ENCODE measurements around the gene TEX19.
"Not testable (repeated sequence)": the region's sequence is repeated elsewhere in the genome, so short reads cannot be mapped to it uniquely, and the experiment has no call there.

Gene TEX19

DNA sequence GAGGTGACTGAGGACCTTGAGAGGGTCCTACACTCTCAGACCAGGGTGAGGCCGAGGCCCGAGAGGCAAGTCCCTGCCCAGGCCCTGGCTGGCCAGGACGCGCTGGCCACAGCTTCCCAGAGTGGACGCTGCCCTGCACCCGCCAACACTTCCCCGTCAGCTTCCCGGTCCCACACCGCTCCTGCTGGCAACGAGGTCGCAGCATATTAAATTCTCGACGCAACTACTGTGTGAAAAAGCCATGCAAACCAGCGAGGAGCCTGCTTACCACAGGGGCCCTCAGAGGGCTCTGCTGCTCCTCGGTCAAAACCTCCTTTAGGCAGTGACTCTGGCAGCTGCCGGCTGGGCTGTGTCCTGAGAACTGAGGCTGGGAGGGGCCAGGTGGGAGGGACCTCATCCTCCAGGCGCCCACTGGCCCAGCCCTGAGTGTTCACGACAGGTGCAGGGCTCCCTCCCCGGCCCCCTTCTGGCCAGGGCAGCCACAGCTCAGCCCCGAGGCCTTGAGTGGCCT, 2.1 kb upstream of the TEX19 start:
- DNase-seq (ENCODE audit: low read depth), result no peak

- DNase-seq (ENCODE audit: low read depth), result no peak
These were observed 1.7 kb upstream of the TEX19 start for GRCh38 chr17:82357394-82357793.

- not testable (repeated sequence) for DNase-seq (ENCODE audit: low read depth)
These were observed 516 bp downstream of the TEX19 start for GRCh38 chr17:82359451-82360074.

- DNase-seq (ENCODE audit: low read depth), result no peak
These were observed 3.0 kb downstream of the TEX19 start for GRCh38 chr17:82361885-82362633.

GRCh38 chr17:82365606-82366295, 6.7 kb downstream of the TEX19 start:
- DNase-seq (ENCODE audit: low read depth), result no peak

DNA sequence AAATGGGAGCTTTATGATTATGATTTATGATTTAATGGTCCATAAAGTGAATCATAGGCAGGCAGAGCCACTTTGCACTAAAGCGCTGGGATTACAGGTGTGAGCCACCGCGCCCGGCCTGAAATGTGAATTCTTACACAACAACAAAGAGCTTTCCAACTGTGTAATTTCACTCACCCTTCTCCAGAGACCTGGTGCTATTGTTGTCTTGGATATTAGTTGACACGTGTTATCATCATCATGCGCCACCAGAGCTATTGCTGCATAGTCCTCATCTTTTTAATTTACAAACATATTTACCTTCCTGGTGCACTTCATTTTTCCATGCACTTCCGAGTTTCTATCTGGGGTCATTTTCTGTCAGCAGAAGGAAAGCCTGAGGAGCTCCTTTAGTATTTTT, 7.7 kb downstream of the TEX19 start:
- no peak for DNase-seq (ENCODE audit: low read depth)

GRCh38 chr17:82367724-82368524, 8.9 kb downstream of the TEX19 start:
- no peak for DNase-seq (ENCODE audit: low read depth)

- DNase-seq (ENCODE audit: low read depth), result no peak
These were observed 10.2 kb downstream of the TEX19 start for GRCh38 chr17:82369211-82369610.

- DNase-seq (ENCODE audit: low read depth), result peak; percentile 11
These were observed 11.7 kb downstream of the TEX19 start for GRCh38 chr17:82370471-82371332.

GRCh38 chr17:82371333-82372248, 12.5 kb downstream of the TEX19 start, which contains the start of gene UTS2R:
TSS of gene UTS2R (plus strand) at chr17:82371765. CDS start at chr17:82374325, 2,560 bp downstream.
- no peak for DNase-seq (ENCODE audit: low read depth)

DNA sequence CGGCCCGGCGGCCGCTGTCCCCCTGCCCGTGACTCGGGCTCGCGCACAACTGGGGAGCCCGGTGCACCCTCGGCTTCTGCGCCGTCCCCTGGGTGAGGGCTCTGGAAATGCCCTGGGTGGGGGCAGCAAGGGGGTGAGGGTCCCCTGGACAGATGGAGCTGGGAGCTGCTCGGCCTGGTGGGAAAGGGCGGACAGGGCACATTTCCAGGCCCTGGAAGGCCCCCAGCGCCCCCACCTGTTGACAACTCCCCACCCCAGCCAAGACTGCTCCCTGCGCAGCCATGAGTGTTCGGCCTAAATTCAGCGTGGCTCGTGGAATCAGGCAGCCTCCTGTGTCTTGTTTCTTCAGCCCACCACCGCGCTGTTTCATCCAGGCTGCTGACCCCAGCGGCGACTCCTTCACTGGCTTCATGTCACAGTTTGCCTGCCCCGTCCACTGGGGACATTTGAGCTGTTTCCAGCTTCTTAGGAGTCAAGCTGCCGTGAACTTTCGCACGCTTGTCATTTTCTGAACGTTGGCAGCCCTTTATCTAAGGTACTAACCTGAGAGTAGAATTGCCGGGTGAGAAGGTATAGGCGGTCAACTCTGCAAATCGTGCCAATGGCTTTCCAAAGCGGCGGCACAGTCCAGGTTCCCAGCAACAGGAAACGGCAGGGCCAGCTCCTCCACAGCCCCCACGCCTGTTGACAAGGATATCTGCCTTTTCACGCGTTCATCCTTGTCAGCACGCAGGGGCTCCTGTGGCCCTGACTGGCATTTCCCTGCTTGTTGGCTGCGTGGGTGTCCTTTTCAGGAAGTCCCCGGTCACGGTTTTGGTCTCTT, 13.4 kb downstream of the TEX19 start:
- DNase-seq (ENCODE audit: low read depth), result no peak

- DNase-seq (ENCODE audit: low read depth), result not testable (repeated sequence)
These were observed 14.0 kb downstream of the TEX19 start for GRCh38 chr17:82373072-82373452.

DNA sequence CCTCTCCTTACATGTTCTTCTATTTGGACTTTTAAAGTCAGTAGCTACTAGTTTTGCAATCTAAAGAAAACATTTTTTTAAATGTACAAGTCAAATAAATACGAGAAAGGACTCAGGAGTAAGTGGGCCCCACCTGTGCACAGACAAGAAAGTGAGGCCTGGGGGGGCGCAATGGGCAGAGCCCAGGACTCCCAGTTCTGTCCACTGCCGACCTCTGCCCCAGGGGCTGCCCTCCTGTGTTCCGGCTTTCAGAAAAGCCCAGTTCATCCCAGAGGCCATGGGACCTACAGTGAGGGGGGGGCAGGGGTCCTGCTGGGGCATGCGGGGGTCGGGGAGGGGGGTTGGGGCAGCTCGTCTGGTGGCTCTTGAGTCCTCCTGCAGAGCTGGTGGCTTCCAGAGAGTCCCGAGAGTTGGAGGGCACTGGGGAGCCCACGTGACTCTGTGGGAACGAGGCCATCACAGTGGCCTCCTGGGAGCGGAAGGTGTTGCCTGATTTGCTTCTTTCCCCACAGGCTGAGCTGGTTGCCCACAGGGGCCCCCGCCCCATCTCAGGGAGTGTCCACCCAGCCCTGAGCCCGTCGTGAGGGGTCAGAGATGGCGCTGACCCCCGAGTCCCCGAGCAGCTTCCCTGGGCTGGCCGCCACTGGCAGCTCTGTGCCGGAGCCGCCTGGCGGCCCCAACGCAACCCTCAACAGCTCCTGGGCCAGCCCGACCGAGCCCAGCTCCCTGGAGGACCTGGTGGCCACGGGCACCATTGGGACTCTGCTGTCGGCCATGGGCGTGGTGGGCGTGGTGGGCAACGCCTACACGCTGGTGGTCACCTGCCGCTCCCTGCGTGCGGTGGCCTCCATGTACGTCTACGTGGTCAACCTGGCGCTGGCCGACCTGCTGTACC, 14.9 kb downstream of the TEX19 start:
- no peak for DNase-seq (ENCODE audit: low read depth)

- DNase-seq (ENCODE audit: low read depth), result no peak
These were observed 15.7 kb downstream of the TEX19 start for GRCh38 chr17:82374626-82375331.

DNA sequence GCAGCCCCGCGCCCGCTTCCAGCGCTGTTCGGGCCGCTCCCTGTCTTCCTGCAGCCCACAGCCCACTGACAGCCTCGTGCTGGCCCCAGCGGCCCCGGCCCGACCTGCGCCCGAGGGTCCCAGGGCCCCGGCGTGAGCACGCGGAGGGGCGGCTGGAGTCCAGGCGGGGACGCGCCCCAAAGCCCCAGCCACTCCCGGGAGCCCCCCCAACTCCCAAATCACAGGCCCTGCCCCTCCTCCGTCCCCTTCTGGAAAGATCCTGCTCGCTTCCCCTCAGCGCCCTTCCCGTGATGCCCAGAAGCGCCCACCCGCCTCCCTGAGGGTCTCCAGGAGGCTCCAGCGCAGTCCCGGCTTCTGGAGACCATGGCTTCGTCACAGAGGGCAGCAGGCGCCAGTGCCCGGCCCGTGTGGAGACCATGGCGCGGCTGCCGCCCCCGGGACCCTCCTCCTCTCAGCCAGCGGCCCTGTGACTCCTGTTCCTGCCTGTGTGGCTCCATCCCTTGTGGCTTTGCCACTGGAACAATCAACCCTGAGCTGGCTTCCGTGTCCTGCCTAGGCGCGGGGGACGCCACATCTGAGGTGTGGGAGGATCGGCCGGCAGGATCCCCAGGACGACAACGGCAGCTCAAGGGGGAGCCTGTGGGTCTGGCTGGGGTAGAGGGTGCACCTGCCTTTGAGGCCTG, 16.5 kb downstream of the TEX19 start:
- no peak for DNase-seq (ENCODE audit: low read depth)

DNA sequence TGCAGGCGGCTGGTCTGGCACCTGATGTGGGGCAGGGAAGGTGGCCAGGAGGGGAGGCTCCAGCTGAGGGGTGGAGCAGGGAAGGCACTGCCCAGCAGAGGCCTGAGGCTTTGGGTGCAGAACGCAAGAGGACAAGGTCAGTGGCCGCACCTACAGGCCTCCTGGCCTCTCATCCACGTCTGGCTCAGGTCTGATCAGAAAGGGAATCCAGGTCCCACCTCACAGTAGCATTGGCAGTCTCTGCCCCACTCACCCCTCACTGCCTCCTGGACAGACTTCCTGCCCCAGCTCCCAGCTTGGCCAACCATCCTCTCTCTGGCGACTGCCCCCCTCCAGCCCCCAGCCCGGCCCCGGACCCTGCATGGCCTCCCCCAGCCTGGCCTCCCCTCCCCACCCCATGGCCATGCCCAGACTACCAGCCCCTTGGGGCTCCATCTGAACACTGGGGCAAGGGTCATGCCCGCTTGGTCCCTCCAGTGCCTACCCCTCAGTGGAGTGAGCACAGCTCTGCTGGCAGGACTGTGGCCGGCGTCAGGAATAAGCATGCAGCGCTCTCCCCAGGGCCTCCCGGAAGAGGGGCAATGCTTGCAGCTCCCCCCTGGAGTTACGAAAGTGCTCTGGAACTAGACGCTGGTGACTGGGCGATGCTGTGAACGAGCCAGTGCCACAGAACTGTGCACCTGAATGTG, 17.1 kb downstream of the TEX19 start:
- no peak for DNase-seq (ENCODE audit: low read depth)

Measured in activated T-cell treated with anti-CD3 and anti-CD28 coated beads for 24 hours (primary cell).